ENCODE measurements around the gene TDRD6.
"Not testable (repeated sequence)": the region's sequence is repeated elsewhere in the genome, so short reads cannot be mapped to it uniquely, and the experiment has no call there.

- TF ChIP-seq CTCF (IDR thresholded peaks at IDR 0.05; ENCODE audit: insufficient read depth, low read length); POLR2AphosphoS5 (IDR thresholded peaks at IDR 0.05; ENCODE audit: low read depth); SPI1 (IDR thresholded peaks at IDR 0.05; ENCODE audit: borderline replicate concordance, low read depth); GABPA (IDR thresholded peaks at IDR 0.05; ENCODE audit: low read depth): not testable (repeated sequence)
- TF ChIP-seq, protein P1, sequence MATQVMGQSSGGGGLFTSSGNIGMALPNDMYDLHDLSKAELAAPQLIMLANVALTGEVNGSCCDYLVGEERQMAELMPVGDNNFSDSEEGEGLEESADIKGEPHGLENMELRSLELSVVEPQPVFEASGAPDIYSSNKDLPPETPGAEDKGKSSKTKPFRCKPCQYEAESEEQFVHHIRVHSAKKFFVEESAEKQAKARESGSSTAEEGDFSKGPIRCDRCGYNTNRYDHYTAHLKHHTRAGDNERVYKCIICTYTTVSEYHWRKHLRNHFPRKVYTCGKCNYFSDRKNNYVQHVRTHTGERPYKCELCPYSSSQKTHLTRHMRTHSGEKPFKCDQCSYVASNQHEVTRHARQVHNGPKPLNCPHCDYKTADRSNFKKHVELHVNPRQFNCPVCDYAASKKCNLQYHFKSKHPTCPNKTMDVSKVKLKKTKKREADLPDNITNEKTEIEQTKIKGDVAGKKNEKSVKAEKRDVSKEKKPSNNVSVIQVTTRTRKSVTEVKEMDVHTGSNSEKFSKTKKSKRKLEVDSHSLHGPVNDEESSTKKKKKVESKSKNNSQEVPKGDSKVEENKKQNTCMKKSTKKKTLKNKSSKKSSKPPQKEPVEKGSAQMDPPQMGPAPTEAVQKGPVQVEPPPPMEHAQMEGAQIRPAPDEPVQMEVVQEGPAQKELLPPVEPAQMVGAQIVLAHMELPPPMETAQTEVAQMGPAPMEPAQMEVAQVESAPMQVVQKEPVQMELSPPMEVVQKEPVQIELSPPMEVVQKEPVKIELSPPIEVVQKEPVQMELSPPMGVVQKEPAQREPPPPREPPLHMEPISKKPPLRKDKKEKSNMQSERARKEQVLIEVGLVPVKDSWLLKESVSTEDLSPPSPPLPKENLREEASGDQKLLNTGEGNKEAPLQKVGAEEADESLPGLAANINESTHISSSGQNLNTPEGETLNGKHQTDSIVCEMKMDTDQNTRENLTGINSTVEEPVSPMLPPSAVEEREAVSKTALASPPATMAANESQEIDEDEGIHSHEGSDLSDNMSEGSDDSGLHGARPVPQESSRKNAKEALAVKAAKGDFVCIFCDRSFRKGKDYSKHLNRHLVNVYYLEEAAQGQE (IDR thresholded peaks at IDR 0.05; ENCODE audit: insufficient replicate concordance, low read depth) = not testable (repeated sequence)
Observed at GRCh38 chr6:46744159-46744725, 56.6 kb downstream of the TDRD6 start.

Data from HL-60 (cell line).